ENCODE measurements around the gene CDH5. TPM values are rescaled to one million over a fixed set of nuclear protein-coding genes. Genes with fewer than 3 reads are reported as not detected.

The CDH5 gene
- total RNA-seq, 1 experiment from 2014 or later, result 0.25 TPM

GRCh38 chr16:66374176-66374575, 7.7 kb downstream of the CDH5 start:
- H3K36me3 ChIP-seq (ENCODE audit: control insufficient read depth, insufficient read depth, low read length), result no peaks in the 10 kb centered on the region
- H3K4me3 ChIP-seq (ENCODE audit: low read depth, low read length), result no peak overlapping the region
- H3K27me3 Mint-ChIP-seq (ENCODE audit: insufficient read depth, unreplicated experiment), result no peaks in the 10 kb centered on the region
- peaks cover 9% of the 10 kb centered on the region for H3K4me1 ChIP-seq
- intact Hi-C loops (cut with micrococcal nuclease; ENCODE audit: unreplicated experiment), result no loop called here
- ChIA-PET POLR2A (no interaction called here), CTCF (no interaction called here)
- peaks cover 2% of the 10 kb centered on the region for H3K9me3 Mint-ChIP-seq (ENCODE audit: unreplicated experiment)
- no peaks in the 10 kb centered on the region for H3K27me3 ChIP-seq (replicated peaks; ENCODE audit: control insufficient read depth, insufficient read depth, low read length)
- no peak overlapping the region for H3K27ac Mint-ChIP-seq (ENCODE audit: unreplicated experiment)
- no peak for TF ChIP-seq CTCF (IDR thresholded peaks at IDR 0.05; ENCODE audit: insufficient read depth in 1 of 2, low read depth in 1 of 2, low read length in 1 of 2, severe bottlenecking in 1 of 2, unreplicated experiment in 1 of 2)
- peaks cover 8% of the 10 kb centered on the region for H3K4me1 Mint-ChIP-seq (ENCODE audit: low read depth, unreplicated experiment)
- DNase-seq, result no peak
- no peak overlapping the region for H3K4me3 Mint-ChIP-seq (ENCODE audit: unreplicated experiment)
- no TSS peak for BruUV-seq (replicated peaks)
- no peaks in the 10 kb centered on the region for H3K9me3 ChIP-seq
- no peaks in the 10 kb centered on the region for H3K36me3 Mint-ChIP-seq (ENCODE audit: insufficient read depth, unreplicated experiment)

- DNase-seq, result no peak
- no peaks in the 10 kb centered on the region for H3K36me3 Mint-ChIP-seq (ENCODE audit: insufficient read depth, unreplicated experiment)
- Histone ChIP-seq H3K4me1 (peaks cover 12% of the 10 kb centered on the region), H3K9me3 (no peaks in the 10 kb centered on the region), H3K27me3 (replicated peaks; ENCODE audit: control insufficient read depth, insufficient read depth, low read length) (no peaks in the 10 kb centered on the region), H3K4me3 (ENCODE audit: low read depth, low read length) (no peak overlapping the region), H3K36me3 (ENCODE audit: control insufficient read depth, insufficient read depth, low read length) (no peaks in the 10 kb centered on the region)
- H3K27ac Mint-ChIP-seq (ENCODE audit: unreplicated experiment), result no peak overlapping the region
- H3K27me3 Mint-ChIP-seq (ENCODE audit: insufficient read depth, unreplicated experiment), result no peaks in the 10 kb centered on the region
- H3K4me1 Mint-ChIP-seq (ENCODE audit: low read depth, unreplicated experiment), result peaks cover 9% of the 10 kb centered on the region
- no peak overlapping the region for H3K4me3 Mint-ChIP-seq (ENCODE audit: unreplicated experiment)
- ChIA-PET CTCF (no interaction called here), POLR2A (no interaction called here)
- intact Hi-C loops (cut with micrococcal nuclease; ENCODE audit: unreplicated experiment), result no loop called here
- TF ChIP-seq CTCF (IDR thresholded peaks at IDR 0.05; ENCODE audit: insufficient read depth in 1 of 2, low read depth in 1 of 2, low read length in 1 of 2, severe bottlenecking in 1 of 2, unreplicated experiment in 1 of 2), result no peak
- BruUV-seq (replicated peaks), result no TSS peak
- H3K9me3 Mint-ChIP-seq (ENCODE audit: unreplicated experiment), result peaks cover 15% of the 10 kb centered on the region
Observed at GRCh38 chr16:66375451-66375850, 9.0 kb downstream of the CDH5 start.

GRCh38 chr16:66376114-66376513, 9.6 kb downstream of the CDH5 start:
- peaks cover 12% of the 10 kb centered on the region for H3K4me1 ChIP-seq
- POLR2A ChIA-PET, result no interaction called here

More at GRCh38 chr16:66376114-66376513, 9.6 kb downstream of the CDH5 start:
- H3K9me3 ChIP-seq, result no peaks in the 10 kb centered on the region
- no peaks in the 10 kb centered on the region for H3K36me3 ChIP-seq (ENCODE audit: control insufficient read depth, insufficient read depth, low read length)
- intact Hi-C loops (cut with micrococcal nuclease; ENCODE audit: unreplicated experiment), result no loop called here
- no peak overlapping the region for H3K4me3 ChIP-seq (ENCODE audit: low read depth, low read length)
- no peak for TF ChIP-seq CTCF (IDR thresholded peaks at IDR 0.05; ENCODE audit: insufficient read depth in 1 of 2, low read depth in 1 of 2, low read length in 1 of 2, severe bottlenecking in 1 of 2, unreplicated experiment in 1 of 2)
- no peaks in the 10 kb centered on the region for H3K27me3 Mint-ChIP-seq (ENCODE audit: insufficient read depth, unreplicated experiment)
- no peak for DNase-seq
- H3K4me3 Mint-ChIP-seq (ENCODE audit: unreplicated experiment), result no peak overlapping the region
- peaks cover 9% of the 10 kb centered on the region for H3K4me1 Mint-ChIP-seq (ENCODE audit: low read depth, unreplicated experiment)
- H3K9me3 Mint-ChIP-seq (ENCODE audit: unreplicated experiment), result peaks cover 22% of the 10 kb centered on the region
- H3K27ac Mint-ChIP-seq (ENCODE audit: unreplicated experiment), result no peak overlapping the region
- CTCF ChIA-PET, result no interaction called here
- no peaks in the 10 kb centered on the region for H3K36me3 Mint-ChIP-seq (ENCODE audit: insufficient read depth, unreplicated experiment)
- no TSS peak for BruUV-seq (replicated peaks)
- no peaks in the 10 kb centered on the region for H3K27me3 ChIP-seq (replicated peaks; ENCODE audit: control insufficient read depth, insufficient read depth, low read length)
